NCI-H2107 (cell line): ENCODE data around the gene RIOK3.
"Not testable (repeated sequence)": the region's sequence is repeated elsewhere in the genome, so short reads cannot be mapped to it uniquely, and the experiment has no call there.

Source experiments
- DNase-seq: peaks from one replicate; lab custom pipeline; 2025; lab: John Stamatoyannopoulos, UW

RIOK3 gene

DNA sequence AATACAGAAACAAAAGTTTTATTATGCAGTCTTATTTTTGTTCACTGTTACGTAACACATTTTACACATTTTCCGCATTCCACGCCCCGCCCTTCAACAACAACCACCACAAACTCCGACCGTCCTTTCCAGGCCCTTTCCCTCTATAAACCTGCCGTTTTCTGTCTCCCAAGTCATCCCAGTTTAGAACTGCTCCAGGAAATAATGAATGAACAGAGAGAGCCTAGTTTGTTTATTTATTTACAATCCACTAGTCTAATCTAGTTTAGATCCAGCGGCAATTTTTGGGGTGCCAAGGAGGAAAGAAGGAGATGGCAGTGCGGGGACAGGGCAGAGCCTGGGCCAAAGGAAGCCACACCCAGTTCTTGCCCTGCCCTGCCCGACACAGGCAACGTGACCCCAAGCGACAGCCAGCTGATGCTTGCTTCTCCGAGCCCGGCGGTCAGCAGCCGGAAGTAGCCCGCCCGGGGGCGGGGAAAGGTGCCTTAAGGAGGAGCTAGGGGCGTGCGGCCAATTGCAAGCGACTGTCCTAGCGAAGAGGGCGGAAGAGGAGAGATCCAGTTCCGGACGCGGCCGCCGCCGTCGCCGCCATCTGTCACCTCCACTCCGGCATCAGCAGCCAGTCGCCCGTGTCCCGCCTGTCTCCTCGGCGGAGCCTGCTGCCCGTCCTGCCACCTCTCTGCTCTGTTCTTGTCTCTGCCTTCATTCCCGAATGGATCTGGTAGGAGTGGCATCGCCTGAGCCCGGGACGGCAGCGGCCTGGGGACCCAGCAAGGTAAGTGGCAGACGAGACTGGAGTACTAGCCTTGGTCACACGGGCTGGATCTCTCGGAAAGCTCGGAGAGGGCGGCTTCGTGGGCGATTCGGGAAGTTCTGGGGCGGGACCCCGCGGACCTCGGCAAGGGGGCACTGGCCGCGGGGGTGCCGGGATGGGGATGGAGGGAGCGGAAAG is at the start of gene RIOK3:
Gene RIOK3, plus strand, starts transcription at position 560 of the 952 bp plus-strand sequence. Its CDS starts 153 bp downstream, at position 713.
- peak; percentile 30 for DNase-seq

DNA sequence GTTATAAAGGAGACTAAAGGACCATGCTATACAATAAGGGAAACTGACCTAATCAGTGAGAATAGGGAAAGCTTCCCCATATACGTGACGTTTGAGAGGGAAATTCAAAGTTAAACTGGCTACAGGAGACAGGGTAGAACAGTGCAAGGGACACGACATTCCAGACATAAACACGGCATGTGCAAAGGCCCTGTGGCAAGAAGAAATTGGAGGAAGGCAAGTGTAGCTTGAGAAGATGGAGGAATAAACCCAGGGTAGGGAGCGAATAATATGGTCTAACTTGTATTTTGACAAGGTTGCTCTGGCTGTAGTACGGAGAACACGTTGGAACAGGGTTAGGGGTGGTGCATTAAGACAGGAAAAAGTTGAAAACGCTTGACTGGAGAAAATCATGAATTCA is 49.8 kb upstream of the RIOK3 start:
- no peak for DNase-seq

GRCh38 chr18:23405636-23406035 is 47.5 kb upstream of the RIOK3 start:
- DNase-seq, result no peak

GRCh38 chr18:23406271-23406787 is 46.8 kb upstream of the RIOK3 start:
- DNase-seq, result no peak

DNA sequence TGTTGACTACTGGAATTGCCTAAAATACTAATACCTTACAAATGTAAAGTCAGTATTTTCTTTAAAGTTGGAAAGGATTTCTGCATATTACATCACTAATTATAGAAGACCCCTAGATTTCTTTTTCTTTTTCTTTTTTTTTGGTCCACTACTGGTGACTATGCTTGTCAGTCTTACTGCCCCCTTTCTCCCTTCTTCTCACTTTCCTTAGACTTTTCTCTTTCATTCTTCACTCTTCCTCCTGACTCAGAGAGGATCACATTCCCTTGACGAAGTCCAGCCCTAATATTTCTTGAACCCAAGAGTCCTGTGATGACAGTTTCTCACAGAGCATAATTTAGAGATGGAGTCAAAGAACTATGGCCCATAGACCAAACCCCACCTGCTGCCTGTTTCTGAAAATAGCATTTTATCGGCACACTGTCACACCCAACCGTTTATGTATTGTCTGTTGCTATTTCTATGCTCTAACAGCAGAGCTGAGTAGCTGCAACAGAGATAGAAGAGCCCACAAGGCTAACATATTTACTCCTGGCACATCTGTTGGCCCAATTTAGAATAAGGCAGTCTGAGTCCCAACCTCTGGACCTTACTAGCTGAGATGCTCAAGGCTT is 40.6 kb upstream of the RIOK3 start:
- no peak for DNase-seq

DNA sequence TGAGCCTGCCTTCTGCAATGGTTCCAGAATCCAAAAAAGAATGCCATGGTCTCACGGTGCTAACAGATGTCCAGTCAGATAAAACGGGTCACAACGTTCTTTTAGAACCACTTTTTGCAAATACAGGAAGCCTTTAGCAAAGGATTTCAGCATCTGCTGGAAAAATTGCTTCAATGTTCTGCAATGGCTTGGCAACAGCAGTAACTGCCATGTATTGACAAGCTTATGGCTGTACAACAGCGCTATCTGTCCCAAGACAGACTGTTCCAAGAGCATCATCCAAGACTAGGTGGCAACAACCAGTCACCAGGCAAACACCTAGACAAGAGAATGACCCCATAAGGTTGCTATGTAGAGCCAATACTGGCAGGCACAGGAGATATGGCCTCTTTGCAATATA is 37.6 kb upstream of the RIOK3 start:
- no peak for DNase-seq

DNA sequence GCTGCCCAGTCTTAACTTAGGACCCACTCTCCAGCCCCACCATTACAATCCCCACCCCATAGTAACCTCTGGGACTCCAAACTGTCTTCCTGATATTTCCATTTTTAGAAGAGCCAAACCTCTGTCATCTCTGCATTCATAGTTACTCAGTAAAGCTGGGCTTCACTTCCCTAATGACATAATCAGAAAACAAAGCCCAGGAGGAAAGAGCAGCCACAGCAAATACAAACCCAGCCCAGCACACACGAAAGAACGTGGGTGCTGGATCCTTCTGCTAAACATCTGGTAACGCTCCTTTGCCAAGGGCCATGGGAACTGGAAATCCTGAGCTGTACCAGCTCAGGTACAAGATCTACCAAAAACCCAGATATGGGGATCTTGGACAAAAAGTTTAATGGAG is 36.8 kb upstream of the RIOK3 start:
- DNase-seq, result no peak

DNA sequence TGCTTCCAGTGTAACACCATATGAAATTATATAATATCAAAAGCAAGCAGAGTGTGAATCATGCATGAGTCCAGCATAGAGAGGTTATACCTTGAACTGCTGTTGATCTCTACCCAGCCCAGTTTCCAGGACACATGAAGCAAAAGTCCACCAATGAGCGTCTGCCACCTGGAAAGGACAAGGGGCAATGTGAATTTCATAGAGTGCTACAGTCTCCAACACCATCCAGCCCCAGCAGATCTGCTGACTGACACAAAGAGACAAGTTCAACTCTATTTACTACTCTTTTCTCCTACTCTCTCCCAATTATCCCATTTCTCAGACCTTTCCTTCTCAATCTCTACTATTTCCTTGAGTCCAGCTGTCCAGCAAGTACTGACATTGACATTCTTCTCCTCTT is 31.8 kb upstream of the RIOK3 start:
- DNase-seq, result no peak

DNA sequence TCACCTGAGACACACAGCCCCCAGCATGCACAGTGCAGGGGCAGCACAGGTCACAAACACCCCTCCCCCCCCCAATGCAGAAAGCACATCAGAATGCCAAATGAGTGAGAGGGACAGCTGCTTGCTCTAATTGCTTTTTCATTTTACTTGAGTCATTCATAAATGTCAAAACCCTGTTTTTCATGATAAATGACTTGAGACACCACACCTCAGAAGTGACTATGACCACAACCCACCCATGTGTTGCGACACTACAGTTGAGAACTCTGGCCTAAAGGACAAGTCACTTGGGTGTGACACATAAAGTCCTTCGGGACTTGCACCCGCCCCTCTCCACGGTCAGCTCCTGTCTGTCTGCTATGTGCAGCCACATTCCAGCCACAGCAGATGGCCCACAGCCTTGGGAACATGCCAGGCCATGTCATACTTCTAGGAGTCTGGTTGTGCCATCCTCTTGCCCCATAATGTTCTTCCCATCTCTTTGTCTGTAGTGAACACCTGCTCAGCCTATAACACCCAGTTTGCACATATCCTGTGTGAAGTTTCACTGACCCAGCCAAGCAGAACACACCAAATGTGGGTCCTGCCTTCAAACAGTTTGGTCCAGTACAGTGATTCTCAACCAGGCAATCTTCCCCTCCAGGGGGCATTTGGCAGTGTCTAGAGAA is 30.2 kb upstream of the RIOK3 start:
- no peak for DNase-seq

GRCh38 chr18:23424616-23425015 is 28.5 kb upstream of the RIOK3 start:
- no peak for DNase-seq

DNA sequence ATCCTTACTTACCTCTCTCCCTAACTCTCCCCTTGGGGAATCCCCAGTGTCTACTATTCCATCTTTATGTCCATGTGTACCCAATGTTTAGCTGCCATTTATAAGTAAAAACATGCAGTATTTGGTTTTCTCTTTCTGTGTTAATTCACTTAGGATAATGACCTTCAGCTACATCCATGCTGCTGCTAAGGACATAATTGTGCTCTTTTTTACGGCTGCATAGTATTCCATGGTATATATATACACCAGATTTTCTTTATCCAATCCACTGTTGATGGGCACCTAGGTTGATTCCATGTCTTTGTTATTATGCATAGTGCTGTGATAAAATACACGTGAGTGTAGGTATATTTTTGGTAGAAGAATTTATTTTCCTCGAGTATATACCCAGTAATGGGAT is 24.3 kb upstream of the RIOK3 start:
- no peak for DNase-seq

GRCh38 chr18:23429538-23429937 is 23.5 kb upstream of the RIOK3 start:
- not testable (repeated sequence) for DNase-seq

DNA sequence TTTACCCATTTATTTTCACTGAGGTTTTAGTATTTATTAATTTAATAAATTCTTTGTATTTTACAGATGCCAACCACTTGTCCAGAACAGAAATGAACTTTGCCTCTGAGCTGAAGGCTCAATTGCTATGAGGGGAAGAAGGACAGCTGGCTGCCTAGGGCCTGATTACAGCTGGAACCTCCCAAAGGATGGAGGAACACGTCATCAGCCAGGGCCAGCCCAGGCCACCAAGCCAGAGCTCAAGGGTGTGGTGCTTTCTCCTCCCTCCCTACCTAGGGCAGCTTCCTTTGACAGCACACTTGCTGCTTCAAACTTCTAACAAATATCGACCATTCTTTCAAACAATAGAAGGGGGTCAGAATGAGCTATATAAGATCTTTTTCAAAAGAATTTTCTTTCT is 19.7 kb upstream of the RIOK3 start:
- no peak for DNase-seq

DNA sequence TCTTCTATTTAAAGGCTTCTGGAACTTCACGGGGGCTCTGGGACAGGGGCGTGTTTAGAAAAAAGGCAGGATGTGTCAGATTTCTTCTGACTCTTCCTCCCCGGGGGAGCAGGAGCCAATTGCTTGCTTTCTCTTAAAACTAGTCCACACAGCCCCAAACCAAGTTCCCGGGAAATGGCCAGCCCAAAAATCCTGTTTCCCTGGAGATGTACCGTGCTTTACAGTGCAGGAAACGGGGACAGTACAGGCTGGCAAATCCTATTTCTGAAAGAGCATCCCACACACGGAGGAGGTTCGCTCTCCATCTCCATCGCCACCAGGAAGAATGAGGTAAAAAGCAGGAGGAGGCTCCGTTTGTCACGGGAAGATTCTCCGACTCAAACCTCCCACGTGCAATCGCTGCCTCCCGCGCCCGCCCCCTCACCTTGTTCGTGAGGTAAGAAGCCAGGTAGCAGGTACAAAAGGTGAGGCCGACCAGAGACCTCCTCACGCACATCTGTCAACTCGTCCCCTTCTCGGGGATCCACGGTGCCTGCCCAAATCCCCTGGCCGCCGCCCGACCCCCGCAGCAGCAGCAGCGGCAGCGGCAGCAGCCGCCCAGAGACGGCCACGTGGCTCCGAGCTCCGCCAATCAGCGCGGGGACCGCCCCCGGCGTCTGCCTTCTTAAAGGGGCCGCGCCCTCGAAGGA is 15.6 kb upstream of the RIOK3 start:
- peak; percentile 9 for DNase-seq

- DNase-seq, result no peak
These were observed 15.1 kb upstream of the RIOK3 start for GRCh38 chr18:23438046-23438377.

DNA sequence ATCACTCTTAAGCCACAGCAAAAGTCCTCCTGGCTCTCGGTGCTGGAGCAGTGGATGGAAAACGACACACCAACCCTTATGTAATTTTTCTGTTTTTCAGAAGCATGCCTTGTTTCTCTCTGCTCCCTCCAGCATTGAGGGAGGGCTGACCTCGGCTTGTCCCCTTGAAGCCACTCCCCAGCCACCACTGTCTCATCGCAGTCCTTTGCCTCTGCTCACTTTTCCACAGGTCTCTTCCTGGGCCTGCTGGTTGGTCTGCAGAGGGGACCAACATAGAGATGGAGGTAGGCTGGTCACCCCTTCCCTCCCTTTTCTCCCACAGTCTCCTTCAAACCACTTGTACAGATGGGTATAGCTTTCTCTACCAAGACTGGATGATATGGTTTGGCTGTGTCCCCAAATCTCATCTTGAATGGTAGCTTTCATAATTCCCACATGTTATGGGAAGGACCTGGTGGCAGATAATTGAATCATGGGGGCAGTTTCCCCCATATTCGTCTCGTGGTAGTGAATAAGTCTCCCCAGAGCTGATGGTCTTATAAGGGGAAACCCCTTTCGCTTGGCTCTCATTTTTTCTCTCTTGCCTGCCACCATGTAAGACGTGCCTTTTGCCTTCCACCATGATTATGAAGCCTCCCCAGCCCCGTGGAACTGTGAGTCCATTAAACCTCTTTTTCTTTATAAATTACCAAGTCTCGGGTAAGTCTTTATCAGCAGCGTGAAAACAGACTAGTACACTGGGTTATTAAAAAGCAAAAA is 14.3 kb upstream of the RIOK3 start:
- no peak for DNase-seq

DNA sequence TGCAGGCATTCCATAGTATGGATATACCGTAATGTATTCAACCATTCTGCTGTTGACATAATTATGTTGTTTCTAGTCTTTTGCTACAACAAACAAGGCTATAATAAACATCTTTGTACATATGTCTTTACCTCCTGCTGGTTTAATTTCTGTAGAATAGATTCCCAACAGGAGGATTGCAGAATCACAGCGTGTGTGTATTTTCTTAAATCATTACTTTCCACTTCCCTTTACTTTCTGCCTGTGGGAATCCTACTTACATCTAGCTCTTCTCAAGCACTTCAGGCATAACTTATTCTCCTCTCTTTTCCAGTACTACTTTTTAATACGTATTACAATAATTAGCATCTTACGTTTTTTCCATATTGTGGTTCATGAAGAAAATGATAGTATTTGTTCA is 13.0 kb upstream of the RIOK3 start:
- no peak for DNase-seq

GRCh38 chr18:23442958-23443357 is 10.1 kb upstream of the RIOK3 start:
- DNase-seq, result no peak

DNA sequence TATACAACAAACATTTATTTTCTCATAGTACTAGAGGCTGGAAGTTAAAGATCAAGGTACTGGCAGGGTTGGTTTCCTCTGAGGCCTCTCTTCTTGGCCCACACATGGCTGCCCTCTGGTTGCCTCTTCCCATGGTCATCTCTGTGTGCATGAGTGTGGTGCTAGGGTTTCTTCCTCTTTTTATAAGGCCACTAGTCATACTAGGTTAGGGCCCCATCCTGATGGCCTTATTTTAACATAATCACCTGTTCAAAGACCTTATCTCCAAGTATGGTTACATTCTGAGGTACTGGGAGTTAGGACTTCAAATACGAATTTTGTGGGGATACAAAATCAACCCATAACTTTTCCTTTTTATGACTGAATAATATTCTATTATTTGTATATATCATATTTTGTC is 4.8 kb upstream of the RIOK3 start:
- DNase-seq, result no peak

- no peak for DNase-seq
These were observed 3.1 kb upstream of the RIOK3 start for GRCh38 chr18:23450022-23450421.

GRCh38 chr18:23451011-23451410 is 2.1 kb upstream of the RIOK3 start:
- DNase-seq, result no peak
